Measurements from ENCODE around the gene SMAP1.

The SMAP1 gene

DNA sequence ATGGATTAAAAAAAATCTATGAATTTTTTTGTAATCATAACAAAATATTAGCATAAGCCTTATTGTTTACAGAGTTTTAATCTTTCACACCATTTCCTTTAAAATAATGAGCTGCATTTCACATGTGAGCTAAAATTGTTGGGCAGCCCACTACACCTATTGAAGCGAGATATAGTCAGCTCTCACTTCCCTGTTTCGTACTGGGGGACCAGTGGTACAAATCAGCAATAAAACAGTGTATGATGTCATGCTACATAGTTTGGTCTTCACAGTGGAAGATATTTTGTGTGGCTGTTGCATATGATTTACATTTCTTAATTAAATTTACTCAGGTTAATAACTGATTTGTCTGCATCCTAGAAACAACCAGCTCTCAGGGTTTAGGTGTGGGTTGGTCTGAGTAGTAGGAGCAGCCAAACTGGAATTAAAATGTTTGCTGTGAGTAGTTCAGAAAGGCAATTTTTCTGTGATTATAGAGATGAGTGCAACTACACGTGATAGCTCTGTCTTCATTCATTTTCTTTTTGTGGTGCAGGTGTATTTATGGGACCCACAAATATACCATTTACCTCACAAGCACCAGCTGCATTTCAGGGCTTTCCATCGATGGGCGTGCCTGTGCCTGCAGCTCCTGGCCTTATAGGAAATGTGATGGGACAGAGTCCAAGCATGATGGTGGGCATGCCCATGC, 189.8 kb downstream of the SMAP1 start:
- TF ChIP-seq TAF1 (IDR thresholded peaks at IDR 0.05; ENCODE audit: borderline replicate concordance, insufficient read depth, low read length) (no peak), FOXP2 (optimal IDR thresholded peaks at IDR 0.05; ENCODE audit: borderline replicate concordance, extremely low read depth, extremely low read length, insufficient read depth) (no peak), POLR2AphosphoS5 (IDR thresholded peaks at IDR 0.05; ENCODE audit: low read depth, low read length) (no peak), SIN3A (IDR thresholded peaks at IDR 0.05; ENCODE audit: borderline replicate concordance, insufficient read depth, low read length) (no peak)
- TF ChIP-seq, protein P1, sequence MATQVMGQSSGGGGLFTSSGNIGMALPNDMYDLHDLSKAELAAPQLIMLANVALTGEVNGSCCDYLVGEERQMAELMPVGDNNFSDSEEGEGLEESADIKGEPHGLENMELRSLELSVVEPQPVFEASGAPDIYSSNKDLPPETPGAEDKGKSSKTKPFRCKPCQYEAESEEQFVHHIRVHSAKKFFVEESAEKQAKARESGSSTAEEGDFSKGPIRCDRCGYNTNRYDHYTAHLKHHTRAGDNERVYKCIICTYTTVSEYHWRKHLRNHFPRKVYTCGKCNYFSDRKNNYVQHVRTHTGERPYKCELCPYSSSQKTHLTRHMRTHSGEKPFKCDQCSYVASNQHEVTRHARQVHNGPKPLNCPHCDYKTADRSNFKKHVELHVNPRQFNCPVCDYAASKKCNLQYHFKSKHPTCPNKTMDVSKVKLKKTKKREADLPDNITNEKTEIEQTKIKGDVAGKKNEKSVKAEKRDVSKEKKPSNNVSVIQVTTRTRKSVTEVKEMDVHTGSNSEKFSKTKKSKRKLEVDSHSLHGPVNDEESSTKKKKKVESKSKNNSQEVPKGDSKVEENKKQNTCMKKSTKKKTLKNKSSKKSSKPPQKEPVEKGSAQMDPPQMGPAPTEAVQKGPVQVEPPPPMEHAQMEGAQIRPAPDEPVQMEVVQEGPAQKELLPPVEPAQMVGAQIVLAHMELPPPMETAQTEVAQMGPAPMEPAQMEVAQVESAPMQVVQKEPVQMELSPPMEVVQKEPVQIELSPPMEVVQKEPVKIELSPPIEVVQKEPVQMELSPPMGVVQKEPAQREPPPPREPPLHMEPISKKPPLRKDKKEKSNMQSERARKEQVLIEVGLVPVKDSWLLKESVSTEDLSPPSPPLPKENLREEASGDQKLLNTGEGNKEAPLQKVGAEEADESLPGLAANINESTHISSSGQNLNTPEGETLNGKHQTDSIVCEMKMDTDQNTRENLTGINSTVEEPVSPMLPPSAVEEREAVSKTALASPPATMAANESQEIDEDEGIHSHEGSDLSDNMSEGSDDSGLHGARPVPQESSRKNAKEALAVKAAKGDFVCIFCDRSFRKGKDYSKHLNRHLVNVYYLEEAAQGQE (IDR thresholded peaks at IDR 0.05; ENCODE audit: insufficient read depth in 1 of 2, low read depth in 2 of 2, low read length in 2 of 2): no peak

DNA sequence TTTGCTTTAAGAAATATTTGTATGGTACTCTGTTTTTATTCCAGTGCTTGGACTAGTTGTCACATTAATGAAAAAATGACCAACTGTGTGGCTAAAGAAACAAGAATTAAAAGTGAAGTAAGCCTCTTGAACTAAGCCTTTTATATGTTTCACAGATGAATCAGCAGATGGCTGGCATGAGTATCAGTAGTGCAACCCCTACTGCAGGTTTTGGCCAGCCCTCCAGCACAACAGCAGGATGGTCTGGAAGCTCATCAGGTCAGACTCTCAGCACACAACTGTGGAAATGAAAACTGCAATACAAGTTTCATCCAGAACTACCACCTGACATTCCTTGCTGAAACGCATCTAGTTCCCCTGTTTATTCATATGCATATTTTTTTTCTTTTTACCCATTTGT, 192.4 kb downstream of the SMAP1 start:
- no peak for TF ChIP-seq SIN3A (IDR thresholded peaks at IDR 0.05; ENCODE audit: borderline replicate concordance, insufficient read depth, low read length)
- no peak for TF ChIP-seq FOXP2 (optimal IDR thresholded peaks at IDR 0.05; ENCODE audit: borderline replicate concordance, extremely low read depth, extremely low read length, insufficient read depth)
- no peak for TF ChIP-seq POLR2AphosphoS5 (IDR thresholded peaks at IDR 0.05; ENCODE audit: low read depth, low read length)
- TF ChIP-seq, protein P1 (IDR thresholded peaks at IDR 0.05; ENCODE audit: insufficient read depth in 1 of 2, low read depth in 2 of 2, low read length in 2 of 2): no peak
- no peak for TF ChIP-seq TAF1 (IDR thresholded peaks at IDR 0.05; ENCODE audit: borderline replicate concordance, insufficient read depth, low read length)

DNA sequence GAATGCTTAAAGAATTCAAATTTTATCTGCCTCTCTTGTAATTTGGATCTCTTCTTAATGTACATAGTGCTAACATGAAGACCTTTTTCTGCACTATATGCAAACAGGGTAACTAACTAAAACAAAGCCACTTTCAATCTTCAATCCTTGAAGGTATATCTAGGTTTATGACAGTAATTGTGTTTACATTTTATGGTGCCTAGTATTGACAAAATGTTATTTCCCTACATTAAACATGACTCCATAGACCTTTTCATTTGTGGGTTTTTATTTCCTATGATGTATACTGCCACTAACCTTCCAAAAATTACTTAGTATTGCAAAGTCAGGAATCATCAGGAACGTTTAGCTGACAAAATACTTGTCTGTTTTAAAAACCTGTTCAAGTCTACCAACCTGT, 193.2 kb downstream of the SMAP1 start:
- TF ChIP-seq, protein P1 (IDR thresholded peaks at IDR 0.05; ENCODE audit: insufficient read depth in 1 of 2, low read depth in 2 of 2, low read length in 2 of 2): no peak
- TF ChIP-seq POLR2AphosphoS5 (IDR thresholded peaks at IDR 0.05; ENCODE audit: low read depth, low read length) (no peak), FOXP2 (optimal IDR thresholded peaks at IDR 0.05; ENCODE audit: borderline replicate concordance, extremely low read depth, extremely low read length, insufficient read depth) (no peak), TAF1 (IDR thresholded peaks at IDR 0.05; ENCODE audit: borderline replicate concordance, insufficient read depth, low read length) (no peak), SIN3A (IDR thresholded peaks at IDR 0.05; ENCODE audit: borderline replicate concordance, insufficient read depth, low read length) (no peak)

DNA sequence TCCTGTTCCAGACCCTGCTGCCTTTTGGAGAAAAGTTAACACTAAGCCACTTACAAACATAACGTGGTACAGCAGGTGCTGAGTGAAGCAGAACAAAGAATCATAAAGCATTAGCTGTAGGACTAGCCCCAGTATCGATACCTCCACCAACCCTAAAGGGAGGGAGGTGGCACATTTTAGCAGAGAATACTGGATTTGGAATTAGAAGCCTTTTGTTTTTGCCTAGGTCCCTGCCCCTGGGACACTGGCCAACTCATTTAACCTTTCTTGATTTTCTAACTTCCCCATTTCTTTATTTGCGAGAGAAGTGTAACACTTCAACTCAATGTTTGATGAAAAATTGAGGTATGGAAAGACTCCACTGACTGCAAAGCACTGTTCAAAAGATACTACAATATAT, 195.7 kb downstream of the SMAP1 start:
- TF ChIP-seq FOXP2 (optimal IDR thresholded peaks at IDR 0.05; ENCODE audit: borderline replicate concordance, extremely low read depth, extremely low read length, insufficient read depth): no peak
- TF ChIP-seq TAF1 (IDR thresholded peaks at IDR 0.05; ENCODE audit: borderline replicate concordance, insufficient read depth, low read length): no peak
- no peak for TF ChIP-seq POLR2AphosphoS5 (IDR thresholded peaks at IDR 0.05; ENCODE audit: low read depth, low read length)

DNA sequence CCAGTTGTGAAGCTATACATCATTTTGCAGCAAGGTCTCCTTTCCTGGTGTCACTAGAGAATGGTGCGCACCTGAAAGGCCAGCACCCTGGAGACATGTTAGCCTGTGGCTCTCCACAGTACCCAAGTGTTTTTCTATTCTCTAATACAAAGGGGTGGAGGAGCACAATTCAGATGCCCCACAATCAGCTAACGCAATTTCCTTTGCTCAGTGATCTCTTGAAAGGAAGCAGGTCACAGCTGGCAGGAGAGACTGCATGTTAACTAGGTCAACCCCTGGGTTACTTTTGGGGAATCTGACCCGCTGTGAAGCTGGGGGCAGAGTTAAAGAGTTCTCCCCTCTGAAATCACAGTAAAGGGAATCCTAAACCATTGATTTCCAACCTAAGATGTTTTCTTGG, 196.7 kb downstream of the SMAP1 start:
- TF ChIP-seq TAF1 (IDR thresholded peaks at IDR 0.05; ENCODE audit: borderline replicate concordance, insufficient read depth, low read length): no peak
- no peak for TF ChIP-seq FOXP2 (optimal IDR thresholded peaks at IDR 0.05; ENCODE audit: borderline replicate concordance, extremely low read depth, extremely low read length, insufficient read depth)
- TF ChIP-seq, protein P1 (IDR thresholded peaks at IDR 0.05; ENCODE audit: insufficient read depth in 1 of 2, low read depth in 2 of 2, low read length in 2 of 2): no peak
- TF ChIP-seq SIN3A (IDR thresholded peaks at IDR 0.05; ENCODE audit: borderline replicate concordance, insufficient read depth, low read length): no peak
- no peak for TF ChIP-seq POLR2AphosphoS5 (IDR thresholded peaks at IDR 0.05; ENCODE audit: low read depth, low read length)

All from PFSK-1 (cell line).